SK-N-SH treated with all-trans-retinoic acid at 6 μM for 48 hours (cell line): ENCODE results near the gene SLC13A2.

Experiments used
- ATAC-seq: fragments of 200-7000 bp; cut with Tn5 transposase; 3 replicates; pipeline ENCODE4 v1.9.1; 2020; ENCODE audit warnings: mild to moderate bottlenecking, moderate library complexity
- ARNTL ChIP-seq: fragments of 450-650 bp; formaldehyde crosslinking; IDR thresholded peaks from 2 replicates; pipeline ENCODE4 v1.5.0; 2020; ENCODE audit warnings: low read depth, mild to moderate bottlenecking, moderate library complexity, borderline replicate concordance
- BACH2 ChIP-seq: fragments of 250-450 bp; sonication (Bioruptor Pico); IDR thresholded peaks from 2 replicates; pipeline ENCODE4 v1.9.0; 2021; ENCODE audit warnings: mild to moderate bottlenecking, borderline replicate concordance
- CREB5 ChIP-seq: fragments of 250-450 bp; sonication (Bioruptor Pico); IDR thresholded peaks from 2 replicates; pipeline ENCODE4 v1.5.1; 2020; ENCODE audit warnings: low read depth, mild to moderate bottlenecking, moderate library complexity
- CSDC2 ChIP-seq: fragments of 250-450 bp; sonication (Bioruptor Pico); IDR thresholded peaks from 2 replicates; pipeline ENCODE4 v1.5.0; 2020; ENCODE audit warnings: mild to moderate bottlenecking, moderate library complexity
- CSRNP3 ChIP-seq: fragments of 250-450 bp; sonication (Bioruptor Pico); IDR thresholded peaks from 2 replicates; pipeline ENCODE4 v1.5.1; 2021; ENCODE audit warnings: mild to moderate bottlenecking, moderate library complexity
- ESRRG ChIP-seq: fragments of 250-450 bp; sonication (Bioruptor Pico); IDR thresholded peaks from 2 replicates; pipeline ENCODE4 v1.6.1; 2021; ENCODE audit warnings: mild to moderate bottlenecking
- ISL1 ChIP-seq: fragments of 250-450 bp; sonication (Bioruptor Pico); IDR thresholded peaks from 2 replicates; pipeline ENCODE4 v2.1.2; 2022; ENCODE audit warnings: mild to moderate bottlenecking, moderate library complexity
- OSR1 ChIP-seq: fragments of 250-450 bp; sonication (Bioruptor Pico); IDR thresholded peaks from 2 replicates; pipeline ENCODE4 v1.8.0; 2022; ENCODE audit warnings: moderate library complexity, mild to moderate bottlenecking, inconsistent platforms
- PATZ1 ChIP-seq: fragments of 250-450 bp; sonication (Bioruptor Pico); IDR thresholded peaks from 2 replicates; pipeline ENCODE4 v1.8.0; 2020; ENCODE audit warnings: mild to moderate bottlenecking, moderate library complexity, borderline replicate concordance
- POU6F1 ChIP-seq: fragments of 250-450 bp; sonication (Bioruptor Pico); IDR thresholded peaks from 2 replicates; pipeline ENCODE4 v1.8.0; 2021; ENCODE audit warnings: low read depth, mild to moderate bottlenecking, moderate library complexity, borderline replicate concordance
- PPARA ChIP-seq: fragments of 250-450 bp; sonication (Bioruptor Pico); IDR thresholded peaks from 2 replicates; pipeline ENCODE4 v1.5.0; 2020; ENCODE audit warnings: mild to moderate bottlenecking, borderline replicate concordance
- RARB ChIP-seq: fragments of 250-450 bp; sonication (Bioruptor Pico); IDR thresholded peaks from 2 replicates; pipeline ENCODE4 v1.8.0; 2021; ENCODE audit warnings: mild to moderate bottlenecking, moderate library complexity
- SNAI2 ChIP-seq: fragments of 250-450 bp; sonication (Bioruptor Pico); IDR thresholded peaks from 2 replicates; pipeline ENCODE4 v1.5.0; 2020; ENCODE audit warnings: mild to moderate bottlenecking, moderate library complexity
- TCF4 ChIP-seq: fragments of 250-450 bp; sonication (Bioruptor Pico); IDR thresholded peaks from 2 replicates; pipeline ENCODE4 v1.8.0; 2021; ENCODE audit warnings: mild to moderate bottlenecking, moderate library complexity, borderline replicate concordance
- TSHZ2 ChIP-seq: fragments of 250-450 bp; sonication (Bioruptor Pico); IDR thresholded peaks from 2 replicates; pipeline ENCODE4 v1.5.0; 2020; ENCODE audit warnings: mild to moderate bottlenecking, moderate library complexity
- ZC3H10 ChIP-seq: fragments of 250-450 bp; sonication (Bioruptor Pico); IDR thresholded peaks from 2 replicates; pipeline ENCODE4 v1.5.1; 2021; ENCODE audit warnings: mild to moderate bottlenecking, moderate library complexity
- ZFP3 ChIP-seq: fragments of 250-450 bp; sonication (Bioruptor Pico); IDR thresholded peaks from 2 replicates; pipeline ENCODE4 v1.5.0; 2020; ENCODE audit warnings: mild to moderate bottlenecking, moderate library complexity
- ZFP30 ChIP-seq: fragments of 450-650 bp; formaldehyde crosslinking; IDR thresholded peaks from 2 replicates; pipeline ENCODE4 v1.5.0; 2022; ENCODE audit warnings: mild to moderate bottlenecking, moderate library complexity
- ZNF70 ChIP-seq: fragments of 450-650 bp; formaldehyde crosslinking; IDR thresholded peaks from 2 replicates; pipeline ENCODE4 v1.5.0; 2020; ENCODE audit warnings: mild to moderate bottlenecking, moderate library complexity

Gene SLC13A2

GRCh38 chr17:28523876-28524275 is 50.4 kb downstream of the SLC13A2 start (continued):
- TF ChIP-seq ZNF70 (CRISPR knock-in tag) = no peak
- no peak for TF ChIP-seq PPARA (CRISPR knock-in tag)

GRCh38 chr17:28524476-28525424 is 51.3 kb downstream of the SLC13A2 start:
- TF ChIP-seq ZC3H10 (CRISPR knock-in tag) (no peak), RARB (no peak), OSR1 (CRISPR knock-in tag) (no peak), POU6F1 (CRISPR knock-in tag) (no peak), ZNF70 (CRISPR knock-in tag) (no peak), TSHZ2 (CRISPR knock-in tag) (no peak), CSRNP3 (CRISPR knock-in tag) (no peak), BACH2 (CRISPR knock-in tag) (no peak), SNAI2 (CRISPR knock-in tag) (no peak), ZFP30 (no peak)
- ATAC-seq = no peak

- ATAC-seq = no peak
- TF ChIP-seq TSHZ2 (CRISPR knock-in tag) = no peak
- TF ChIP-seq ZFP3 (CRISPR knock-in tag) = no peak
- TF ChIP-seq CSDC2 (CRISPR knock-in tag) = no peak
- no peak for TF ChIP-seq CSRNP3 (CRISPR knock-in tag)
Observed at GRCh38 chr17:28526381-28526780, 52.9 kb downstream of the SLC13A2 start.

GRCh38 chr17:28527181-28527681 is 53.8 kb downstream of the SLC13A2 start:
- no peak for TF ChIP-seq CSDC2 (CRISPR knock-in tag)
- no peak for TF ChIP-seq TCF4 (CRISPR knock-in tag)
- TF ChIP-seq PATZ1 = no peak
- no peak for TF ChIP-seq ARNTL (CRISPR knock-in tag)
- TF ChIP-seq OSR1 (CRISPR knock-in tag) = no peak
- no peak for TF ChIP-seq ISL1 (CRISPR knock-in tag)
- no peak for TF ChIP-seq ESRRG (CRISPR knock-in tag)
- no peak for TF ChIP-seq ZNF70 (CRISPR knock-in tag)
- TF ChIP-seq BACH2 (CRISPR knock-in tag) = no peak
- TF ChIP-seq ZC3H10 (CRISPR knock-in tag) = no peak
- no peak for TF ChIP-seq CREB5 (CRISPR knock-in tag)
- no peak for TF ChIP-seq SNAI2 (CRISPR knock-in tag)
- ATAC-seq = no peak
